CD4-positive, CD25-positive, alpha-beta regulatory T cell (primary cell): ENCODE data around the gene ATG10. TPM values are rescaled to one million over a fixed set of nuclear protein-coding genes. Genes with fewer than 3 reads are reported as not detected.

Source experiments
- ATAC-seq, 2 donors: fragments of 150-1000 bp; cut with Tn5 transposase; one replicate each; pipeline ENCODE4 v1.10.0; 2021; ENCODE audit warnings: low read depth in 2 of 2, moderate number of reproducible peaks in 2 of 2, moderate library complexity in 1 of 2
- DNase-seq, 3 donors: peaks; one replicate each; pipeline versions ENCODE4 v3.0.0 to v3.0.0-alpha.2; 2012 to 2022; ENCODE audit warnings: mixed read lengths in 1 of 3
- H3K27ac ChIP-seq: one replicate; pipeline ENCODE4 v1.7.0; 2013; ENCODE audit warnings: mild to moderate bottlenecking, low read length; ENCODE audit not compliant: insufficient read depth, poor library complexity, severe bottlenecking
- H3K27me3 ChIP-seq: one replicate; pipeline ENCODE4 v1.7.0; 2013; ENCODE audit warnings: low read length; ENCODE audit not compliant: control insufficient read depth, insufficient read depth
- H3K36me3 ChIP-seq: one replicate; pipeline ENCODE4 v1.7.0; 2013; ENCODE audit warnings: mild to moderate bottlenecking, low read length, moderate library complexity; ENCODE audit not compliant: control insufficient read depth, insufficient read depth
- H3K4me1 ChIP-seq: 2 replicates; pipeline ENCODE4 v1.7.0; 2013; ENCODE audit warnings: mild to moderate bottlenecking, low read length; ENCODE audit not compliant: insufficient read depth, control insufficient read depth, poor library complexity, severe bottlenecking
- H3K4me3 ChIP-seq: one replicate; pipeline ENCODE4 v1.7.0; 2013; ENCODE audit warnings: low read depth, mild to moderate bottlenecking, low read length, moderate library complexity
- H3K9me3 ChIP-seq, 2 experiments: 1 replicate in 1 of 2; 2 replicates in 1 of 2; pipeline ENCODE4 v1.7.0; 2013; ENCODE audit warnings: low read length in 2 of 2, mild to moderate bottlenecking in 1 of 2, moderate library complexity in 1 of 2; ENCODE audit not compliant: control insufficient read depth in 2 of 2
- H3K27ac Mint-ChIP-seq, 3 donors: one replicate each; pipeline ENCODE4 v1.8.0; 2020 to 2022; ENCODE audit warnings: mild to moderate bottlenecking in 3 of 3, mixed read lengths in 3 of 3, moderate library complexity in 2 of 3
- H3K27me3 Mint-ChIP-seq: one replicate; pipeline ENCODE4 v1.8.0; 2022; ENCODE audit warnings: mild to moderate bottlenecking, mixed read lengths
- H3K36me3 Mint-ChIP-seq: one replicate; pipeline ENCODE4 v1.8.0; 2020; ENCODE audit warnings: mixed read lengths
- H3K4me1 Mint-ChIP-seq, 4 donors: one replicate each; pipeline ENCODE4 v1.8.0; 2020 to 2022; ENCODE audit warnings: mixed read lengths in 4 of 4, mild to moderate bottlenecking in 1 of 4
- H3K4me3 Mint-ChIP-seq, 4 donors: one replicate each; pipeline ENCODE4 v1.8.0; 2020 to 2022; ENCODE audit warnings: mild to moderate bottlenecking in 4 of 4, mixed read lengths in 4 of 4, moderate library complexity in 3 of 4
- H3K9me3 Mint-ChIP-seq, 7 donors: one replicate each; pipeline ENCODE4 v1.8.0; 2020 to 2022; ENCODE audit warnings: mixed read lengths in 7 of 7, mild to moderate bottlenecking in 3 of 7, moderate library complexity in 2 of 7
- polyA plus RNA-seq, 4 donors: library from polyadenylated mRNA; unstranded; fragments of 300-500 nt; fragmentation: Illumina TruSeq; gene quantifications; one replicate each; pipeline ENCODE4 v1.2.3, GENCODE V29; 2021
- total RNA-seq: library from RNA; stranded (reverse); gene quantifications from one replicate; pipeline ENCODE4 v1.2.3, GENCODE V29; 2022

The ATG10 gene
- total and polyA plus RNA-seq, 5 donors from 2014 or later: 7.5 to 13.2 (median 9.3) TPM

DNA sequence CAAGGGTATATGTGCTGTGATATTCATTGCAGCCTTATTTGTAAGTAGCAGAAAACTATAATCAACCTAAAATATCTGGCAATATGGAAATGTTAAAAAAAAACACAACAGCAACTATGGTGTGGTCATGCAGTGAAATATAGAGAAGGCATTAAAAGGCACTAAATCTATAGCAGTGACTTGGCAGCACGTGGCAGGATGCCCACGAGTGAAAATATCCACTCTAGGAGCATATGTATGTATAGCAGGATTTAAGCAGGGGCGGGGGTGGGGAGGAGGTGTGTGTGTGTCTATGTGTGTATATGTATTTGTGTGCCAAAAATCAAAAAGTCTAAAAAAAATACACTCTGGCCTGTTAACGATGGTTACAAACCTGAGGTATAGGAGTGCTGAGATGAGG is 190.8 kb downstream of the ATG10 start:
- Mint-ChIP-seq H3K36me3 (no peaks in the 10 kb centered on the region), H3K9me3 (no peaks in the 10 kb centered on the region), H3K4me3 (no peak overlapping the region), H3K27me3 (no peaks in the 10 kb centered on the region), H3K27ac (no peak overlapping the region), H3K4me1 (peaks cover 0 to 3% (median 0%) of the 10 kb centered on the region in 4 donors)
- Histone ChIP-seq H3K36me3 (no peaks in the 10 kb centered on the region), H3K27ac (no peak overlapping the region), H3K4me3 (no peak overlapping the region), H3K27me3 (no peaks in the 10 kb centered on the region), H3K4me1 (no peaks in the 10 kb centered on the region), H3K9me3 (no peaks in the 10 kb centered on the region)
- ATAC-seq (no peak), DNase-seq (no peak)

DNA sequence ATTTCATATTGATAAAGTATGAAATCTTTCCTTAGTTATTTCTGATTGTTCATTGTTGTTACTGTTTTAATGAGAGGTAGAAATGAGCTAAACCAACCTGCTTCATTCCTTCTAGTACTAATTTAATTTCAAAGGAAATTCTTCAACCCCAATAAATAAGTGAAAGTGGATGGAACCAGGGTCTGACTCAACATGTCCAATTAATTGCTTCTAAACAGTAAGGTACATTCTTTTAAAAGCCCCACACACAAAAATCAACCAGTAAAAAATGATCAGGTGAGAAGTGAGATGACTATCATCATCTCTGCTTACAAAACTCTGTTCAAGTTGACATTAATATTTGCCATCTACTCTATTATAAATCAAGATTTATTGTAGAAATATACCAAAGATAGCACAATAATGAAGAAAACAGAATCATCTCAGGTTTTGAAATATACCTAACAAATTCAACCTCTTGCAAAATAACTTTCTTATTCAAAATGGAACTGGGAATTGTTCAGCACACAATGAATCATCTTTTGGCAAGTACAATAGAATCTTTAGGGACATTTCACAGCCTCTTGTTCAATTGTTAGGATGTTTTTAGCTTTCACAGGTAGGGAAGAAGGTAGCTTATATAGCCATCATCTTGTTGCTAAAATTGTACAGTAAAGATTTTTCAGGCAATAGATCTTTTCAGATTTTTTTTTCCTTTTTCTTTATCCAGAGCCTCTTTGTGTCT is 191.8 kb downstream of the ATG10 start:
- H3K4me1 Mint-ChIP-seq: peaks cover 0 to 2% (median 0%) of the 10 kb centered on the region in 4 donors

DNA sequence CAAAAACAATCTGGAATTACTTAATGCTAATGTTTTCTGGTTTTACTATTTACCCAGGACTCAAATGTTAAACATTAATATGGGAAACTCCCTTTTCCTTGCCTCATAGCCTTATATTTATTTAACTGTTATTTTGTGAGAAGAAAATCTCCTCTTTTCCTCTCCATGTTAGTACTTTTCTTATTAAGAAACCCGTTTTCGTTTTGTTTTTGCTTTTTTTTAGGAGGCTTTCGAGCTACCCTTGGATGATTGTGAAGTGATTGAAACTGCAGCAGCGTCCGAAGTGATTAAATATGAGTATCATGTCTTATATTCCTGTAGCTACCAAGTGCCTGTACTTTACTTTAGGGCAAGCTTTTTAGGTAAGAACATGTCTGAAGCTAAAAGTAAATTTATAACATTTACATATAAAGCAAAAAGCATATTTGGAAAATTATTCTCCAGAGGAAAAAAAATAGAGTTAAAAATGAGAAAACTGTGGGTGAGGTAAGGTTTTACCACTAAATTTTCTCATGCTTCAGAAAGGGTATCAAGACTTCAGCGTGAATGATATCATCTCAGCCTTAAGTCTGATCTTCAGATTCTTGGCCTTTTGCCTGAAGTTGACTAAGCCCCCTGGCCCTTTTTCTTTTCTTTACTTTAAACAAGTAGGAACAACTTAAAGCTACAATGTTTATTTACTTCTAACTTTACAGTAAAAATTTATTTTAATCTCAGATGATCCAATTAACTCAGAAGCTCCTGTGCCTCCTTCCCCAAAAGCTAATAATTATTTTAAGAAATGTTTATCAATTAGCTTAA is 192.6 kb downstream of the ATG10 start:
- H3K9me3 ChIP-seq: no peaks in the 10 kb centered on the region
- H3K4me3 ChIP-seq: no peak overlapping the region
- Mint-ChIP-seq H3K27me3 (no peaks in the 10 kb centered on the region), H3K36me3 (no peaks in the 10 kb centered on the region), H3K4me1 (peaks cover 0 to 2% (median 0%) of the 10 kb centered on the region in 4 donors), H3K4me3 (no peak overlapping the region), H3K27ac (no peak overlapping the region), H3K9me3 (no peaks in the 10 kb centered on the region)
- no peak for ATAC-seq
- H3K27me3 ChIP-seq: no peaks in the 10 kb centered on the region
- no peaks in the 10 kb centered on the region for H3K4me1 ChIP-seq
- H3K36me3 ChIP-seq: no peaks in the 10 kb centered on the region
- H3K27ac ChIP-seq: no peak overlapping the region
- DNase-seq: no peak

More for the DNA sequence above, 191.8 kb downstream of the ATG10 start:
- H3K4me1 ChIP-seq: no peaks in the 10 kb centered on the region
- H3K4me3 ChIP-seq: no peak overlapping the region
- no peak overlapping the region for H3K27ac ChIP-seq
- H3K27me3 Mint-ChIP-seq: no peaks in the 10 kb centered on the region
- H3K27ac Mint-ChIP-seq: no peak overlapping the region
- no peaks in the 10 kb centered on the region for H3K27me3 ChIP-seq
- no peaks in the 10 kb centered on the region for H3K9me3 ChIP-seq
- H3K9me3 Mint-ChIP-seq: no peaks in the 10 kb centered on the region
- ATAC-seq (no peak), DNase-seq (no peak)
- H3K4me3 Mint-ChIP-seq: no peak overlapping the region
- H3K36me3 Mint-ChIP-seq: no peaks in the 10 kb centered on the region
- H3K36me3 ChIP-seq: no peaks in the 10 kb centered on the region

DNA sequence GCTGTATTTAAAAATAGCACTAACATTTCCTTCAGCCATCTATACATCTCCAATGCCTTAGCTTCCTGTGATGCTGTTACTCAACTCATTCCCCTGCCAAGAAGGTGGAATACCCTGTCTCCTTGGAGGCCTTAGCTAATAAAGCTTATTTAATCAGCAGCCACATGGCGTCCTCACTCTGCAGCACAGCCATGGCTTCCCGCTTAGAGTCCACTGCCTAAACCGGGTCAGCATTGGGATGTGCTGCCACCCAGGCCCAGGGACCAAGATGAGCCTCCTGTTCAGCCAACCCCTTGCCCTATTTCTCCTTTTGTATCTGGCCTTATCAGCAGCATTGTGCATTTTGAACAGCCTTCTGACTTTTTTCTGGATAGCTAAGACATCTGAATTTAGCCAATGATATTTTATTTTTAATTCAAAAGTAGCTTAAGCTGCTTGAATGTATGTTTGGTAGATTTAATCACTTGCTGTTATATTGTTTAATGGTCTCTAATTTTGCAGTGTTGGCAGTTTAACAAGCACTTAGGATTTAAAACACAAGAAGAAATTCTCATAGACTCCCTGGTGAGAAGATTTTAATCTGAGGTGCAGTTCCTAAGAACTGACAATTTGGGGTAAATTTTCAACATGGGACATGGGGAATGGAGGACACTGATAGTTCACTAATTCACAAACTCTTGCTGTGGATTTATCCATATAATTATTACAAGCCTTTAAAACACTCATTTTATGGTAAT is 193.3 kb downstream of the ATG10 start:
- H3K27ac ChIP-seq: no peak overlapping the region
- H3K4me1 Mint-ChIP-seq: no peaks in the 10 kb centered on the region
- no peaks in the 10 kb centered on the region for H3K27me3 ChIP-seq
- no peak overlapping the region for H3K4me3 Mint-ChIP-seq
- H3K9me3 ChIP-seq: no peaks in the 10 kb centered on the region
- H3K27ac Mint-ChIP-seq: peak overlapping the region in 1 of 3 donors; percentile 23
- DNase-seq: no peak
- H3K4me3 ChIP-seq: no peak overlapping the region
- no peaks in the 10 kb centered on the region for H3K4me1 ChIP-seq
- H3K36me3 ChIP-seq: no peaks in the 10 kb centered on the region
- no peak for ATAC-seq
- no peaks in the 10 kb centered on the region for H3K36me3 Mint-ChIP-seq
- H3K27me3 Mint-ChIP-seq: no peaks in the 10 kb centered on the region
- no peaks in the 10 kb centered on the region for H3K9me3 Mint-ChIP-seq

DNA sequence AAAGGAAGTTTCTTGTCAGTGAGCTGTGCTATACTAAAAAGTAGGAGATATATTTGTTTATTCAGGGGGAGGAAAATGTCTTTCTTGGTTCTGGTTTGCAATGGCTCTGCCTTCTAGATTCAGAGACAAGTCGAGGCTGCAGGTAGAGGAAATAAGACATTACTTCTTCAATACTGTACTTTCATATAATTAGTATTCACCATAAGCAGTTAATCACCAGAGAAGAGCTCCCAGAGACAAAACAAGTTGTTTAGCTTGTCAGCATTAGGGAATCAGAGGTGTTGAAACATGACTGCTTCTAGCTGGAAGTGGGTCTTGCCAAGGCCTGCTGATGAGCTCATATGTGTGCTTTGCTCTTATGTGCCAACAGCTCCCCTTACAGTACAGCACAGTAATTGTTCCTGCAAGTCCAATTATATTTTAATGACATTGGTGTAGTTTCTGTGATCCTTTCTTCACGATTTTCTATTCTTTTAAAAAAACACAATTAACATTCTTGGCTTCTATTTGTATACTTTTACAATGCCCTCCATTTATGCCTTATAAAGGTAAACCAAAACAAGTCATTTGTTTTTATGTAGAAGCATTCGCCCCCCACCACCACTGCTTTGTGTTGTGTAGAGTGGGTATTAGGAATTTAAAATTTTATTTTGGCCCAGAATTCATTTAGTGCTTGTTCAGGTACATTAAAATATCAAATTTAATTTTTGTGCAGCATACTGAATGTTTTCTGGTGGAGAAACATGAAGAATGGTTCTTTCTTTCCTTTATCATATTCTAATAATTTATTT is 194.1 kb downstream of the ATG10 start:
- no peaks in the 10 kb centered on the region for H3K9me3 ChIP-seq
- no peaks in the 10 kb centered on the region for H3K27me3 Mint-ChIP-seq
- no peaks in the 10 kb centered on the region for H3K27me3 ChIP-seq
- H3K4me3 Mint-ChIP-seq: no peak overlapping the region
- DNase-seq: peak; percentile 6 to 67 (median 49)
- H3K36me3 Mint-ChIP-seq: no peaks in the 10 kb centered on the region
- peak overlapping the region in 2 of 3 donors; percentile 1 to 28 for H3K27ac Mint-ChIP-seq
- no peak overlapping the region for H3K4me3 ChIP-seq
- no peak overlapping the region for H3K27ac ChIP-seq
- ATAC-seq: peak; percentile 81 to 83
- no peaks in the 10 kb centered on the region for H3K36me3 ChIP-seq
- H3K9me3 Mint-ChIP-seq: peaks cover 0 to 1% (median 0%) of the 10 kb centered on the region in 7 donors
- H3K4me1 ChIP-seq: no peaks in the 10 kb centered on the region
- peaks cover 0 to 4% (median 0%) of the 10 kb centered on the region in 4 donors for H3K4me1 Mint-ChIP-seq

DNA sequence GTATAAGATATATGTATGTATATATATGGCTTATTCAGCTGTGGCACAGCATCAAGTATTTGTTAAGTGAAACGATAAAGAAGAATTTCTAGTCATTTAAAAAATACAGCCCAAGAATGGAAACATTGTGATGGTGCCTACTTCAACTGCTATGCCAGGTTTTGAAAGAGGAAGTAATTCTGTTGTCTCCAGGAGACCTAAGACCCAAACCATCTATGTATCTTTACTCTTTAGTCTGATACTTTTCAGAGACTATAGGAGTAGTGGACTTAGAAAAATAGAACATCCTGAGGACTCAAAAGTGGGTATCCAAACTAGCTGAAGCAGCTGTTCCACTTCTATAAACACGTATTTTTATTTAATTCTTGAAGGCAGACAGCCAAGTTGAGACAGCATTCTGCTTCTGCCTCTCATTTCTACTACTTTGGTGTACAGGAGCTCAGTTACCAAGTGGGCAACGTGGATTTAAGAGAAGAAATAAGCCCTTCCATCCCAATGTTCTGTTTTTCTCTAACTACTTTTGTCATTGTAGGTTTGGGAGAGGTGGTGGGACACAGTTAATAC is 195.6 kb downstream of the ATG10 start:
- peaks cover 0 to 4% (median 0%) of the 10 kb centered on the region in 4 donors for H3K4me1 Mint-ChIP-seq
- H3K27ac ChIP-seq: no peak overlapping the region
- no peaks in the 10 kb centered on the region for H3K4me1 ChIP-seq
- no peaks in the 10 kb centered on the region for H3K36me3 ChIP-seq
- no peaks in the 10 kb centered on the region for H3K36me3 Mint-ChIP-seq
- no peaks in the 10 kb centered on the region for H3K27me3 Mint-ChIP-seq
- no peak overlapping the region for H3K4me3 Mint-ChIP-seq
- no peaks in the 10 kb centered on the region for H3K9me3 ChIP-seq
- DNase-seq (no peak), ATAC-seq (no peak)
- H3K4me3 ChIP-seq: no peak overlapping the region
- peaks cover 0 to 1% (median 0%) of the 10 kb centered on the region in 7 donors for H3K9me3 Mint-ChIP-seq
- H3K27me3 ChIP-seq: no peaks in the 10 kb centered on the region
- H3K27ac Mint-ChIP-seq: no peak overlapping the region

DNA sequence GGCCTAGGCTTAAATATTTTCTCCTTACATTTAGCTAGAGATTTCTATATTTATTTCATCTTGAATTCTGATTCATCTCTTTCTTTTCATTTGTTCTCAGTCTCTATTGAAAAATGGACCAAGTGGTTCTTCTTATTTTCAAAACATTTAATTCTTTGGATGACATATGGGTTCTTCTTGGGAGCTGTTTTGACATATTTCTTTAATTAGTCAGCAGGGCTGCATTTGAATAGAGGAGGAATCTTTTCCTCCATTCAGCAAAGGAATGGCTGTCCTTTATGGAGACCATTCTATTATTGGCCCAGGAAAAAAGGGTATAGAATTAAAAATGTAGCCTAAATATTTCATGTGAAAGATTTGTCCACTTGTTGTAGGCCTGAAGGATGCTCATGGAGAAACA is 196.5 kb downstream of the ATG10 start:
- DNase-seq (no peak), ATAC-seq (no peak)
- H3K27ac Mint-ChIP-seq: no peak overlapping the region

More for the DNA sequence above, 196.5 kb downstream of the ATG10 start:
- H3K27me3 ChIP-seq: no peaks in the 10 kb centered on the region
- H3K36me3 ChIP-seq: no peaks in the 10 kb centered on the region
- H3K4me1 ChIP-seq: no peaks in the 10 kb centered on the region
- no peak overlapping the region for H3K27ac ChIP-seq
- H3K9me3 ChIP-seq: no peaks in the 10 kb centered on the region
- peaks cover 0 to 1% (median 0%) of the 10 kb centered on the region in 7 donors for H3K9me3 Mint-ChIP-seq
- no peak overlapping the region for H3K4me3 Mint-ChIP-seq
- peaks cover 0 to 4% (median 0%) of the 10 kb centered on the region in 4 donors for H3K4me1 Mint-ChIP-seq
- no peaks in the 10 kb centered on the region for H3K36me3 Mint-ChIP-seq
- H3K4me3 ChIP-seq: no peak overlapping the region
- no peaks in the 10 kb centered on the region for H3K27me3 Mint-ChIP-seq
